ENCODE measurements around the gene GANC.

The GANC gene

GRCh38 chr15:42344763-42345162 lies 71.8 kb downstream of the GANC start:
- Histone ChIP-seq H3K4me1 (ENCODE audit: low read depth, poor library complexity, severe bottlenecking) (no peaks in the 10 kb centered on the region), H3K9ac (no peak overlapping the region), H3K27me3 (ENCODE audit: insufficient read depth, low read depth) (no peaks in the 10 kb centered on the region), H3K4me2 (no peak overlapping the region), H3K4me3 (IDR thresholded peaks at IDR 0.05; ENCODE audit: insufficient read depth, low read depth, low read length) (no peak overlapping the region), H3K79me2 (ENCODE audit: insufficient read depth, low read depth) (no peaks in the 10 kb centered on the region), H3K36me3 (ENCODE audit: insufficient read depth) (no peaks in the 10 kb centered on the region), H3K27ac (no peak overlapping the region), H2AFZ (ENCODE audit: low read depth) (no peak overlapping the region), H4K20me1 (ENCODE audit: insufficient read depth) (no peaks in the 10 kb centered on the region)
- TF ChIP-seq CTCF (conservative IDR thresholded peaks at IDR 0.05; ENCODE audit: low read depth, low read length) = no peak

GRCh38 chr15:42345504-42345903 lies 72.5 kb downstream of the GANC start:
- no peaks in the 10 kb centered on the region for H3K79me2 ChIP-seq (ENCODE audit: insufficient read depth, low read depth)
- no peak for TF ChIP-seq CTCF (conservative IDR thresholded peaks at IDR 0.05; ENCODE audit: low read depth, low read length)
- no peak overlapping the region for H3K4me3 ChIP-seq (IDR thresholded peaks at IDR 0.05; ENCODE audit: insufficient read depth, low read depth, low read length)
- H3K27me3 ChIP-seq (ENCODE audit: insufficient read depth, low read depth) = no peaks in the 10 kb centered on the region
- no peak overlapping the region for H3K27ac ChIP-seq
- H3K36me3 ChIP-seq (ENCODE audit: insufficient read depth) = no peaks in the 10 kb centered on the region
- no peaks in the 10 kb centered on the region for H4K20me1 ChIP-seq (ENCODE audit: insufficient read depth)
- no peak overlapping the region for H3K4me2 ChIP-seq
- H3K4me1 ChIP-seq (ENCODE audit: low read depth, poor library complexity, severe bottlenecking) = no peaks in the 10 kb centered on the region
- no peak overlapping the region for H3K9ac ChIP-seq
- H2AFZ ChIP-seq (ENCODE audit: low read depth) = no peak overlapping the region

GRCh38 chr15:42348083-42348482 lies 75.1 kb downstream of the GANC start:
- no peak overlapping the region for H3K4me3 ChIP-seq (IDR thresholded peaks at IDR 0.05; ENCODE audit: insufficient read depth, low read depth, low read length)
- H3K9ac ChIP-seq = no peak overlapping the region
- H3K4me1 ChIP-seq (ENCODE audit: low read depth, poor library complexity, severe bottlenecking) = no peaks in the 10 kb centered on the region
- no peaks in the 10 kb centered on the region for H3K79me2 ChIP-seq (ENCODE audit: insufficient read depth, low read depth)
- H4K20me1 ChIP-seq (ENCODE audit: insufficient read depth) = no peaks in the 10 kb centered on the region
- no peaks in the 10 kb centered on the region for H3K27me3 ChIP-seq (ENCODE audit: insufficient read depth, low read depth)
- TF ChIP-seq CTCF (conservative IDR thresholded peaks at IDR 0.05; ENCODE audit: low read depth, low read length) = no peak
- no peak overlapping the region for H3K4me2 ChIP-seq
- no peaks in the 10 kb centered on the region for H3K36me3 ChIP-seq (ENCODE audit: insufficient read depth)
- H3K27ac ChIP-seq = no peak overlapping the region
- H2AFZ ChIP-seq (ENCODE audit: low read depth) = no peak overlapping the region

GRCh38 chr15:42349186-42349585 lies 76.2 kb downstream of the GANC start:
- H3K27ac ChIP-seq = no peak overlapping the region
- H3K36me3 ChIP-seq (ENCODE audit: insufficient read depth) = no peaks in the 10 kb centered on the region
- H3K4me3 ChIP-seq (IDR thresholded peaks at IDR 0.05; ENCODE audit: insufficient read depth, low read depth, low read length) = no peak overlapping the region
- H2AFZ ChIP-seq (ENCODE audit: low read depth) = no peak overlapping the region
- no peaks in the 10 kb centered on the region for H4K20me1 ChIP-seq (ENCODE audit: insufficient read depth)
- H3K9ac ChIP-seq = no peak overlapping the region
- no peak overlapping the region for H3K4me2 ChIP-seq
- no peaks in the 10 kb centered on the region for H3K79me2 ChIP-seq (ENCODE audit: insufficient read depth, low read depth)
- H3K27me3 ChIP-seq (ENCODE audit: insufficient read depth, low read depth) = no peaks in the 10 kb centered on the region
- no peaks in the 10 kb centered on the region for H3K4me1 ChIP-seq (ENCODE audit: low read depth, poor library complexity, severe bottlenecking)
- no peak for TF ChIP-seq CTCF (conservative IDR thresholded peaks at IDR 0.05; ENCODE audit: low read depth, low read length)

GRCh38 chr15:42352401-42352800 lies 79.4 kb downstream of the GANC start:
- Histone ChIP-seq H3K4me2 (no peak overlapping the region), H3K9ac (no peak overlapping the region), H2AFZ (ENCODE audit: low read depth) (no peak overlapping the region), H3K36me3 (ENCODE audit: insufficient read depth) (no peaks in the 10 kb centered on the region), H4K20me1 (ENCODE audit: insufficient read depth) (no peaks in the 10 kb centered on the region), H3K27ac (no peak overlapping the region), H3K27me3 (ENCODE audit: insufficient read depth, low read depth) (no peaks in the 10 kb centered on the region), H3K4me3 (IDR thresholded peaks at IDR 0.05; ENCODE audit: insufficient read depth, low read depth, low read length) (no peak overlapping the region), H3K79me2 (ENCODE audit: insufficient read depth, low read depth) (no peaks in the 10 kb centered on the region), H3K4me1 (ENCODE audit: low read depth, poor library complexity, severe bottlenecking) (no peaks in the 10 kb centered on the region)
- no peak for TF ChIP-seq CTCF (conservative IDR thresholded peaks at IDR 0.05; ENCODE audit: low read depth, low read length)

All from KMS-11 (cell line).